GM08714 (cell line): ENCODE results near the gene EIF1.
"Not testable (repeated sequence)": the region's sequence is repeated elsewhere in the genome, so short reads cannot be mapped to it uniquely, and the experiment has no call there.

Experiments used
- H3K4me3 ChIP-seq: fragments of 200-500 bp; sonication (Bioruptor generic); 2 replicates; pipeline ENCODE4 v1.5.1; 2014; ENCODE audit warnings: mild to moderate bottlenecking, low read length, inconsistent platforms
- ZNF274 ChIP-seq: IDR thresholded peaks from 2 replicates; pipeline ENCODE4 v1.6.1; 2012; ENCODE audit warnings: mild to moderate bottlenecking, low read depth, low read length

The EIF1 gene

GRCh38 chr17:41692722-41693521 is 4.2 kb downstream of the EIF1 start:
- H3K4me3 ChIP-seq = no peak overlapping the region
- no peak for TF ChIP-seq ZNF274

- TF ChIP-seq ZNF274 = no peak
- H3K4me3 ChIP-seq = no peak overlapping the region
Observed at GRCh38 chr17:41695134-41695661, 6.5 kb downstream of the EIF1 start.

DNA sequence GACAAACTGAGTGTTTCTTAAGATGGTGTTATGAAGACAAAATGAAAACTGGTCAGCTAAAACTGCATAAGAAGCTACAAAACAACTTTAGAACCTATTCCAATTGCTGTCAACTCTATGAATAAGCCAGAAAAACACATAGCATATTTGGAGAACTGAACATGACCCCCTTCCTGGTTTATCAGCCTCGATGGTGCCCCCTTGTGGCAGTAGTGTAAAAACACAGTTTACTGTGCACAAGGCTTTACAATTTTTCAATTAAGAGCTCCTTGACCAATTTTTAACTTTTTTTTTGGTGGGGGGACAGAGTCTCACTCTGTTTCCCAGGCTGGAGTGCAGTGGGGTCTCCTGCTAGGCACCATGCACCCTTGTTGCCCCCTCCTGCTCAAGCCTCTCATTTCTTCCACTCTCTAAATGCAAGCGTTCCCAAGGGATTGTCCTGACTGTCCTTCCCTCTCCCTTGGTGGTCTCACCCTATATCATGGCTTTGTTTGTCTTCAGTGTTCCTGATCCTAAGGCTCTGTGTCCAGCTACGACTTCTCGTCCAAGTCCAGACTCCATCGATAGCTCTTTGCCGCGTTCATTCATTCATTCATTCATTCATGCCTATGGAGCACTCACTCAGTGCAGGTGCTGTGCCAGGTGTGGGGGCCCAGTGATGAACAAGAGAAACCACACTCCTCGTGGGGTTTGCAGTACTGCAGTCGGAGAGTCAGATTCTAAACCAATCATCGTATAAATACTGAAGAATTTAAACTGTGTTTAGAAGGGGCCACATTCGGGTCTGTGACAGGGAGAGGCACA is 7.5 kb downstream of the EIF1 start:
- H3K4me3 ChIP-seq = no peak overlapping the region
- no peak for TF ChIP-seq ZNF274

GRCh38 chr17:41697122-41697962 is 8.7 kb downstream of the EIF1 start:
- no peak for TF ChIP-seq ZNF274
- H3K4me3 ChIP-seq = no peak overlapping the region

- H3K4me3 ChIP-seq = not testable (repeated sequence)
Observed at GRCh38 chr17:41700843-41701242, 12.2 kb downstream of the EIF1 start.

DNA sequence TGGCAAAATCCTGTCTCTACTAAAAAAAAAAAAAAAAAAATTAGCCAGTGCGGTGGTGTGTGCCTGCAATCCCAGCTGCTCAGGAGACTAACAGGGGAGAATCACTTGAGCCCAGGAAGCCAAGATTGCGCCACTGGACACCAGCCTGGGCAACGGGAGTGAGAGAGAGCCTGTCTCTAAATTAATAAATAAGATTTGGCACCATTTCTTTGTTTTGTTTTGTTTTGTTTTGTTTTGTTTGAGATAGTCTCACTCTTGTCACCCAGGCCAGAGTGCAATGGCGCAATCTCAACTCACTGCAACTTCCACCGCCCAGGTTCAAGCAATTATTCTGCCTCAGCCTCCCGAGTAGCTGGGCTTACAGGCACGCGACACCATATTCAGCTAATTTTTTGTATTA is 14.0 kb downstream of the EIF1 start:
- H3K4me3 ChIP-seq = no peak overlapping the region
- TF ChIP-seq ZNF274 = no peak

DNA sequence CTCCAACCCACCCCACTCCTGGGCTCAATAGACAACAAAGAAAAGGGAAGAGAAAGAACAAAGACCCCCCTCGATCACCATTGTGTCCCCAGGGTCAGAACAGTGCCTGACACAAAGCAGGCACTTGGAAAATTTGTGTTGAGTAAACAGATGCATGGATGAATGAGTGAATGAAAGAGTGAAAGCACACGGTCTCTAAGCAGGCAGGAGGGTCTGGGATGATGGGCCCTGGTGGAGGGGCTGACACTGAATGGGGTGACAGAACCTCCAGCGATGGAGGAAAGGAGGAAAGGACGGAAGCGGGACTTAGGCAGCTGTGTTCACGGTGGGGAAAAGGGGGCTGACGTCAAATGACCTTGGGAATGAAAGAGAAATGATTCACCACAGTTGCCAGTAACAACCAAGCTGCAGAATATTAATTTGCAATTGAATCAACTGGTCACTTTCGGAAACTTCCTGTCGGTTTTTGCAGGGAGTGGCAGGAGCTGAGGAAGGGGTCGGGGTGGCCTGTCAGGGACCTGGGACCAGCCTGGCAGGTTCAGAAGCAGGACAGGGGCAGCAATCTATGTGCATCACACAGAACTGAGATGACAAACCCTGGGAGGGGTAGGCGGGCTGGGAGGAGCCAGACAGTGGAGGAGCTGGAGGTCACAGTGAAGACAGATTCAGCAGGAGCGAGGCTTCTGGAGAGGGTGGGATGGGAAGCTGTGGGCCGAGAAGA is 16.7 kb downstream of the EIF1 start:
- no peak overlapping the region for H3K4me3 ChIP-seq
- no peak for TF ChIP-seq ZNF274

- no peak overlapping the region for H3K4me3 ChIP-seq
- TF ChIP-seq ZNF274 = no peak
Observed at GRCh38 chr17:41707803-41708669, 19.4 kb downstream of the EIF1 start.

DNA sequence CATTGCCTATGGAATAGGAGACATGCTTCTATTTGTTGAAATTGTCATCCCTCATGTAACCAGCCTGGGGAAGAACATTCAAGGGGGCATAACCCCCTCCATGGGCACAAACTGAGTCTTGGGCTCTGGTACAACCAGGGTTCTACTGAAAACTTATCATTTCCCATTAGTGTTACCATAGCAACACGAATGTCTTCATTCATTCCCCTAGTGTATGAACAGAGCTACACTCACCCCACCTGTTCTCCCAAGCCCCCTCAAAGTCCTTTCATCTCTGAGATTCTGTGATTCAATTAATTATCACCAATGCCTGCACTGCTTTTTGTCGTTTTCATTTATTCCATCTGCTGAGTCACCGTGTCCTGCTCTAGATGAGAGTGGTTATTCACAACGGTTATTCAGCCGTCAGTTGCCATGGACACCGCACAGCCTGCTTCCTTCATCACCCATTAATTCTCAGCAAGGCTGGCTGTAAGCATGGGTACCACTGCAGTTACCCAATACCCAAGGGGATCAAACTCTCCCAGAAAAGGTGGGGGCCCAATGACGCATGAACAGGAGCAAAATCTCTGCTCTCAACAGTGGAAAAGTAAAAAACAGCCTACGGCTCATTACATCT is 21.9 kb downstream of the EIF1 start:
- H3K4me3 ChIP-seq = no peak overlapping the region
- TF ChIP-seq ZNF274 = no peak

GRCh38 chr17:41711669-41712400 is 23.1 kb downstream of the EIF1 start, which contains the start of gene GAST:
Gene GAST, plus strand, starts transcription at chr17:41712331. Its CDS starts 3,106 bp downstream, at chr17:41715437.
- no peak for TF ChIP-seq ZNF274
- H3K4me3 ChIP-seq = no peak within 1 kb of the TSS

GRCh38 chr17:41717408-41718286 is 29.0 kb downstream of the EIF1 start:
- H3K4me3 ChIP-seq = no peak overlapping the region
- no peak for TF ChIP-seq ZNF274
